Esophagus muscularis mucosa (tissue), 4 donors: ENCODE data around the gene CACNA1S. TPM values are rescaled to one million over a fixed set of nuclear protein-coding genes. Genes with fewer than 3 reads are reported as not detected.

Experiments
- DNase-seq: peaks from one replicate; pipeline ENCODE4 v3.0.0-alpha.2; 2017; ENCODE audit errors: extremely low spot score
- H3K27ac ChIP-seq, 4 donors: fragments of 200-600 bp; sonication (generic); replicated peaks in 1 of 4; 1 replicate in 3 of 4; 2 replicates in 1 of 4; pipeline ENCODE4 v1.5.1; 2016 to 2019; ENCODE audit warnings: mild to moderate bottlenecking in 1 of 4
- H3K27me3 ChIP-seq, 4 donors: fragments of 200-600 bp; sonication (generic); one replicate each; pipeline versions ENCODE4 v1.5.1 to v1.6.0; 2016 to 2019
- H3K36me3 ChIP-seq, 4 donors: fragments of 200-600 bp; sonication (generic); one replicate each; pipeline ENCODE4 v1.5.1; 2016 to 2019
- H3K4me1 ChIP-seq, 4 donors: fragments of 200-600 bp; sonication (generic); one replicate each; pipeline ENCODE4 v1.5.1; 2016 to 2019
- H3K4me3 ChIP-seq, 4 donors: fragments of 200-600 bp; sonication (generic); 1 replicate in 2 of 4; 2 replicates in 2 of 4; pipeline ENCODE4 v1.5.1; 2016 to 2019; ENCODE audit warnings: mild to moderate bottlenecking in 4 of 4, moderate library complexity in 1 of 4
- H3K9me3 ChIP-seq, 4 donors: fragments of 200-600 bp; sonication (generic); 1 replicate in 3 of 4; 2 replicates in 1 of 4; pipeline ENCODE4 v1.5.1; 2016 to 2019
- EP300 ChIP-seq: sonication (generic); formaldehyde crosslinking; IDR thresholded peaks from one replicate; pipeline ENCODE4 v1.6.1; 2017; ENCODE audit warnings: antibody characterized with exemption
- POLR2A ChIP-seq: fragments of 450-650 bp; IDR thresholded peaks from one replicate; pipeline ENCODE4 v1.6.1; 2017; ENCODE audit warnings: antibody characterized with exemption, moderate library complexity, mild to moderate bottlenecking, low read depth
- POLR2AphosphoS5 ChIP-seq, 2 donors: sonication (generic); formaldehyde crosslinking; IDR thresholded peaks; one replicate each; pipeline ENCODE4 v1.6.1; 2017; ENCODE audit warnings: antibody characterized with exemption in 2 of 2
- WGBS: methylation state at CpG from one replicate; pipeline ENCODE4 v1.1.5; 2018; 5-methylcytosine and 5-hydroxymethylcytosine counted together
- intact Hi-C: fragments of 100-400 bp; cut with DNase I; formaldehyde crosslinking; loops from one replicate; pipeline ENCODE4 v1.15.1; 2023
- total RNA-seq, 4 donors: library from RNA; depleted of rRNA; stranded (reverse); fragments of >200 nt; gene quantifications; one replicate each; pipeline versions ENCODE4 v1.1.0 to v1.2.1, GENCODE V29; 2016
- TF ChIP-seq, protein P1 (sequence below), 3 experiments: fragments of 200-600 bp in 2 of 3; fragments of 450-650 bp in 1 of 3; sonication (generic) in 2 of 3; IDR thresholded peaks; one replicate each; pipeline ENCODE4 v1.5.1; 2017 to 2019; ENCODE audit warnings: antibody characterized with exemption in 3 of 3, mild to moderate bottlenecking in 2 of 3, moderate library complexity in 1 of 3

The CACNA1S gene
- total RNA-seq, 4 donors from 2014 or later = not detected

DNA sequence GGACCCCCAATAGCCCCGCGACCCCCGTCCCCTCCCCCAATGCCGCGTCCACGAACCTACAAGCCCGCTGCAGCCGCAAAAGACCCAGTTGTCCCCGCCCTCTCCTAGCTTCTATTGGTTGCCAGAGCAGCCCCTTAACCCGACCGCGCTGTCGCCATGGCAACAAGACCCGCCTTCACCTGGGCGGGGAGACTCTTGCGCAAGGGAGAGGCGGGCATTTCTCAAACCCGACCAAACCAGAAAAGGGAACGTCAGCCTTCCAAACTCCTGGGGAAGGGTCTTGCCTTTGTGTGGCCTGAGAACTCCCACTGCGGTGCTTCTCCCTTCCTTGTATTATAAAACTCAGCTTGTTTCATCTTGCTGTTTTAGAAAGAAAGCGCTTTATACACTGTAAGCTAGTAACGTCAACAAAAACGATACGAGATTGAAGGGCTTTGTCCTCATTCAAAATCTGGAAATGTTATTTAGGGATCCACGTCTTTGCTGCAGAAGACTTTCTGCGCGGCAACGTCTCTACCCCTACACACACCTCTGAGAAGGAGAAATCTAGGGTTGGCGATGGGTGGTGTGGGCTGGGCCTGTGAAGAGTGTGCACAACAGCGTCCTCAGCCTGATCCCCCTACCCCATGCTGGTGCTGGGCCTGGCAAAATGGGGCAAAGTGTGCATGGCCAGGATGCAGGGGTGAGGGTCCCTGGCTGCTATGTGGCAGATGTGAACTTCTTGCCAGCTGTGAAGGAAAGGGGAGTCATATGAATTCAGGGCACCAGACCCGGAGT, 42.4 kb upstream of the CACNA1S start, which contains the start of gene TMEM9:
TMEM9 (minus strand) TSS at position 86 of the 777 bp plus-strand sequence. CDS start 551 bp downstream, outside the sequence.
- H3K27ac ChIP-seq = peak within 1 kb of the TSS; percentile 74 to 80 (median 76)
- 24% methylated on average over 16 of the region's 31 CpGs for WGBS
- intact Hi-C loops = no loop called here
- peak; percentile 99 for DNase-seq
- TF ChIP-seq POLR2A (no peak), POLR2AphosphoS5 (IDR thresholded peaks at IDR 0.05) (peak; percentile 74 to 79), EP300 (no peak)
- TF ChIP-seq, protein P1, sequence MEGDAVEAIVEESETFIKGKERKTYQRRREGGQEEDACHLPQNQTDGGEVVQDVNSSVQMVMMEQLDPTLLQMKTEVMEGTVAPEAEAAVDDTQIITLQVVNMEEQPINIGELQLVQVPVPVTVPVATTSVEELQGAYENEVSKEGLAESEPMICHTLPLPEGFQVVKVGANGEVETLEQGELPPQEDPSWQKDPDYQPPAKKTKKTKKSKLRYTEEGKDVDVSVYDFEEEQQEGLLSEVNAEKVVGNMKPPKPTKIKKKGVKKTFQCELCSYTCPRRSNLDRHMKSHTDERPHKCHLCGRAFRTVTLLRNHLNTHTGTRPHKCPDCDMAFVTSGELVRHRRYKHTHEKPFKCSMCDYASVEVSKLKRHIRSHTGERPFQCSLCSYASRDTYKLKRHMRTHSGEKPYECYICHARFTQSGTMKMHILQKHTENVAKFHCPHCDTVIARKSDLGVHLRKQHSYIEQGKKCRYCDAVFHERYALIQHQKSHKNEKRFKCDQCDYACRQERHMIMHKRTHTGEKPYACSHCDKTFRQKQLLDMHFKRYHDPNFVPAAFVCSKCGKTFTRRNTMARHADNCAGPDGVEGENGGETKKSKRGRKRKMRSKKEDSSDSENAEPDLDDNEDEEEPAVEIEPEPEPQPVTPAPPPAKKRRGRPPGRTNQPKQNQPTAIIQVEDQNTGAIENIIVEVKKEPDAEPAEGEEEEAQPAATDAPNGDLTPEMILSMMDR (IDR thresholded peaks at IDR 0.05) = no peak
- H3K27me3 ChIP-seq = no peaks in the 10 kb centered on the region
- H3K36me3 ChIP-seq = peaks cover 4 to 24% (median 11%) of the 10 kb centered on the region in 4 donors
- peaks cover 8 to 24% (median 22%) of the 10 kb centered on the region in 4 donors for H3K4me1 ChIP-seq
- H3K4me3 ChIP-seq = peak within 1 kb of the TSS; percentile 73 to 83 (median 79)
- no peaks in the 10 kb centered on the region for H3K9me3 ChIP-seq

DNA sequence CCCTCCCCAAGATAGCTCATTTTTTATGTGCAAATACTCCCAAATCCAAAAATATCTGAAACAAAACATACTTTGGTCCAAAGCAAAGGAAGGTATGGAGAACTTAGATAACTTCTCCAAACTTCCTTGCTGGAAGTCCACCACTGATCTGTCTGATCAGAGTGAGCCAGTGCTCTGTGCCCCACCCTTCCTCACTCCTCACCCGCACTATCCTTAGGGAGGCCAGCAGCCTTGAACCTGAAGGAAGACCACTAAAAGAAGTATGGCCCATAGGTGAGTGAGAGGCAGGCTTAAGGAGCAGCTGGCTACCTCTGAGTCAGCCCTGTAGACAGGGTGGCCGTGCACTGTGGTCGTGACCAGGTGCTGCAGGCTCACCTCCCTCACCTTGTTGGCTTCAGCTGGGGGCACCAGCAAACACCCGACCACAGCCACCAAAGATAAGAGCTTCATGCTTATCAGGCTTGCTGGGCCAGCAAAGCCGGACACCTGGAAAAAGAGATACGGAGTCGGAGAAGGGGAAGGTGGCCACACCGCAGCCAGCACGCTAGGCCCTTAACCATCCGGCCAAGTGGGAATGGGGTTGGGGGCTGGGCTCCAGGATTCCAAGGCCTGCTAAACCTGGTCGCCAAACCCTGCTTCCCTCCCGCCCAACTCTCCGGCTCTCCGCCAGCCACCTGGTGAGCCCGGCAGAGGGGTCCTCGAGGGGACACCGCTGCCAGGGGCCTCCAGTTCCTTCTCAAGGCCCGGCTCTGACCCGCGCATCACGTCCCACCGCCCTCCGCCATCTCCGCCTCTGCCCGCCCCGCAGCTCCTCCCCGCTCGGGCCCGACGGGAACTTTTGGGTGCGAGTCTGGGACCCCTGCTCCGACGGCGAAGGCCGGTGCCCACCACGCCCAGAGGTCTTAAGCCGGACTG, 41.5 kb upstream of the CACNA1S start:
- H3K27me3 ChIP-seq = no peaks in the 10 kb centered on the region
- peaks cover 4 to 32% (median 17%) of the 10 kb centered on the region in 4 donors for H3K36me3 ChIP-seq
- peak overlapping the region; percentile 74 to 80 (median 76) for H3K27ac ChIP-seq
- intact Hi-C loops = no loop called here
- no peaks in the 10 kb centered on the region for H3K9me3 ChIP-seq
- TF ChIP-seq, protein P1 (IDR thresholded peaks at IDR 0.05) = no peak
- TF ChIP-seq EP300 = no peak
- no peak for TF ChIP-seq POLR2A
- TF ChIP-seq POLR2AphosphoS5 (IDR thresholded peaks at IDR 0.05) = no peak
- DNase-seq = no peak
- 9% methylated on average over 13 of the region's 37 CpGs for WGBS
- H3K4me1 ChIP-seq = peaks cover 8 to 24% (median 22%) of the 10 kb centered on the region in 4 donors
- H3K4me3 ChIP-seq = peak overlapping the region; percentile 73 to 83 (median 79)

GRCh38 chr1:201149400-201149799, 37.2 kb upstream of the CACNA1S start:
- WGBS = 84% methylated on average over 4 of the region's 4 CpGs
- intact Hi-C loops = no loop called here
- peaks cover 5 to 17% (median 14%) of the 10 kb centered on the region in 4 donors for H3K4me1 ChIP-seq
- no peak for TF ChIP-seq POLR2AphosphoS5 (IDR thresholded peaks at IDR 0.05)
- TF ChIP-seq, protein P1 (IDR thresholded peaks at IDR 0.05) = peak in 1 of 3 experiments; percentile 21
- no peak overlapping the region for H3K4me3 ChIP-seq
- H3K27ac ChIP-seq = no peak overlapping the region
- no peak for DNase-seq
- H3K27me3 ChIP-seq = no peaks in the 10 kb centered on the region
- H3K9me3 ChIP-seq = no peaks in the 10 kb centered on the region
- H3K36me3 ChIP-seq = peaks cover 9 to 76% (median 59%) of the 10 kb centered on the region in 4 donors

- Histone ChIP-seq H3K27ac (no peak overlapping the region), H3K9me3 (no peaks in the 10 kb centered on the region), H3K27me3 (no peaks in the 10 kb centered on the region), H3K36me3 (peaks cover 17 to 94% (median 78%) of the 10 kb centered on the region in 4 donors), H3K4me1 (peaks cover 0 to 7% (median 2%) of the 10 kb centered on the region in 4 donors), H3K4me3 (no peak overlapping the region)
- no peak for DNase-seq
- WGBS = 96% methylated on average over 13 of the region's 13 CpGs
- TF ChIP-seq, protein P1 (IDR thresholded peaks at IDR 0.05) = no peak
- TF ChIP-seq EP300 = no peak
- no peak for TF ChIP-seq POLR2A
- no peak for TF ChIP-seq POLR2AphosphoS5 (IDR thresholded peaks at IDR 0.05)
- intact Hi-C loops = no loop called here
Measured at GRCh38 chr1:201147396-201148015, 35.3 kb upstream of the CACNA1S start.
